Ascending aorta (tissue), 2 donors: ENCODE data around the gene SPINDOC. TPM values are rescaled to one million over a fixed set of nuclear protein-coding genes. Genes with fewer than 3 reads are reported as not detected.

ENCODE experiments used
- DNase-seq, 2 donors: peaks; one replicate each; pipeline ENCODE4 v3.0.0-alpha.2; 2019; ENCODE audit warnings: low spot score in 2 of 2
- H3K27ac ChIP-seq, 2 donors: fragments of 200-600 bp; sonication (generic); one replicate each; pipeline ENCODE4 v1.5.1; 2016 to 2017; ENCODE audit warnings: mild to moderate bottlenecking in 1 of 2
- H3K27me3 ChIP-seq: fragments of 200-600 bp; sonication (generic); one replicate; pipeline ENCODE4 v1.5.1; 2017
- H3K36me3 ChIP-seq, 2 donors: fragments of 200-600 bp; sonication (generic); one replicate each; pipeline ENCODE4 v1.5.1; 2016
- H3K4me1 ChIP-seq, 2 donors: fragments of 200-600 bp; sonication (generic); one replicate each; pipeline ENCODE4 v1.5.1; 2016 to 2017; ENCODE audit warnings: mild to moderate bottlenecking in 1 of 2
- H3K4me3 ChIP-seq, 2 donors: fragments of 200-600 bp; sonication (generic); one replicate each; pipeline ENCODE4 v1.5.1; 2016 to 2017; ENCODE audit warnings: mild to moderate bottlenecking in 1 of 2
- H3K9me3 ChIP-seq, 2 donors: fragments of 200-600 bp; sonication (generic); one replicate each; pipeline ENCODE4 v1.5.1; 2016
- intact Hi-C: fragments of 100-400 bp; cut with DNase I; formaldehyde crosslinking; loops from one replicate; pipeline ENCODE4 v1.15.1; 2023
- total RNA-seq: library from RNA; depleted of rRNA; stranded (reverse); fragments of >200 nt; gene quantifications from one replicate; pipeline ENCODE4 v1.1.0, GENCODE V29; 2016
- TF ChIP-seq, protein P1 (sequence below), 3 experiments: fragments of 200-600 bp in 2 of 3; fragments of 450-650 bp in 1 of 3; sonication (generic) in 2 of 3; IDR thresholded peaks; one replicate each; pipeline ENCODE4 v1.5.1; 2016 to 2019; ENCODE audit warnings: antibody characterized with exemption in 3 of 3, mild to moderate bottlenecking in 1 of 3, moderate library complexity in 1 of 3

SPINDOC gene
- total RNA-seq, 1 donor from 2014 or later, result 5.0 TPM

DNA sequence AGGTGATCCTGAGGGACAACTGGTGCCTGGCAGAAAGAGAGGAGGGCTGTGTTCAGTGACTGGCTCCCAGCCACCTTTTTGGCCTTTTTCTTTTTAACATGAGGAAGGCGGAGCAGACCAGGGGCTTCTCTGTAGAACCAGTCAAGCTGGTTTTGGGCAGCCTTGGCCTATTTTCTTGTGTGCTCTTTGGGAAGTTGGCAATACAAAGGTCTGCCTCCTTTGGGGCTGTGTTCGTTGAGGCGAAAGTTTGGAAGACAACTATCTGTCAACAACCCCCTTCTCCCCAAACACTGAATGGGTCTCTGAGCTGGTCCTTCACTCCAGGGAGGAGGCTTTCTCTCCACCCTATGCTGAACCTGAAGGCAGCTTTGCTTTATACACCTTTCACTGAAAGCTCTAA lies 34.1 kb downstream of the SPINDOC start:
- Histone ChIP-seq H3K27ac (peak overlapping the region in 1 of 2 donors; percentile 6), H3K4me3 (no peak overlapping the region)
- intact Hi-C loops, result no loop called here

DNA sequence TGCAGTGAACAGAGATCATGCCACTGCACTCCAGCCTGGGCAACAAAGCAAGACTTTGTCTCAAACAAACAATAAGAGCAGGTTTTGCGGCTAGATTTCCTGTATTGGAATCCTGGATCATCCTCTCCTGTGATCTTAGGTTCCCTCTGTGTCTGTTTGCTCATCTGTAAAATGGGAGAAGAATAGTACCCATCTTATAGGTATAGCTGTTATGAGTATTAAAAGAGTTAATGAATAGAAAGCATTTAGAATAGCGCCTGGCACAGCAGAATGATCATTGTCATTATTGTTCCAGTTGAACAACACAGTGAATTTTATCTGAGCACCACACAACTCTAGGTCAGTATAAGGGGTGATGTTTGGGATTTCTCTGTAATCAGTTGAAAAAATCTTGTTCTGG lies 36.4 kb downstream of the SPINDOC start:
- Histone ChIP-seq H3K36me3 (peaks cover 1 to 3% of the 10 kb centered on the region in 2 donors), H3K27ac (no peak overlapping the region), H3K4me3 (no peak overlapping the region), H3K9me3 (no peaks in the 10 kb centered on the region), H3K4me1 (no peaks in the 10 kb centered on the region), H3K27me3 (no peaks in the 10 kb centered on the region)
- DNase-seq, result no peak
- intact Hi-C loops, result no loop called here
- TF ChIP-seq, protein P1, sequence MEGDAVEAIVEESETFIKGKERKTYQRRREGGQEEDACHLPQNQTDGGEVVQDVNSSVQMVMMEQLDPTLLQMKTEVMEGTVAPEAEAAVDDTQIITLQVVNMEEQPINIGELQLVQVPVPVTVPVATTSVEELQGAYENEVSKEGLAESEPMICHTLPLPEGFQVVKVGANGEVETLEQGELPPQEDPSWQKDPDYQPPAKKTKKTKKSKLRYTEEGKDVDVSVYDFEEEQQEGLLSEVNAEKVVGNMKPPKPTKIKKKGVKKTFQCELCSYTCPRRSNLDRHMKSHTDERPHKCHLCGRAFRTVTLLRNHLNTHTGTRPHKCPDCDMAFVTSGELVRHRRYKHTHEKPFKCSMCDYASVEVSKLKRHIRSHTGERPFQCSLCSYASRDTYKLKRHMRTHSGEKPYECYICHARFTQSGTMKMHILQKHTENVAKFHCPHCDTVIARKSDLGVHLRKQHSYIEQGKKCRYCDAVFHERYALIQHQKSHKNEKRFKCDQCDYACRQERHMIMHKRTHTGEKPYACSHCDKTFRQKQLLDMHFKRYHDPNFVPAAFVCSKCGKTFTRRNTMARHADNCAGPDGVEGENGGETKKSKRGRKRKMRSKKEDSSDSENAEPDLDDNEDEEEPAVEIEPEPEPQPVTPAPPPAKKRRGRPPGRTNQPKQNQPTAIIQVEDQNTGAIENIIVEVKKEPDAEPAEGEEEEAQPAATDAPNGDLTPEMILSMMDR (IDR thresholded peaks at IDR 0.05), result no peak

More for the DNA sequence above, 34.1 kb downstream of the SPINDOC start:
- Histone ChIP-seq H3K27me3 (no peaks in the 10 kb centered on the region), H3K36me3 (peaks cover 12 to 20% of the 10 kb centered on the region in 2 donors), H3K4me1 (peaks cover 0 to 4% of the 10 kb centered on the region in 2 donors), H3K9me3 (no peaks in the 10 kb centered on the region)
- DNase-seq, result no peak
- TF ChIP-seq, protein P1 (IDR thresholded peaks at IDR 0.05), result no peak

DNA sequence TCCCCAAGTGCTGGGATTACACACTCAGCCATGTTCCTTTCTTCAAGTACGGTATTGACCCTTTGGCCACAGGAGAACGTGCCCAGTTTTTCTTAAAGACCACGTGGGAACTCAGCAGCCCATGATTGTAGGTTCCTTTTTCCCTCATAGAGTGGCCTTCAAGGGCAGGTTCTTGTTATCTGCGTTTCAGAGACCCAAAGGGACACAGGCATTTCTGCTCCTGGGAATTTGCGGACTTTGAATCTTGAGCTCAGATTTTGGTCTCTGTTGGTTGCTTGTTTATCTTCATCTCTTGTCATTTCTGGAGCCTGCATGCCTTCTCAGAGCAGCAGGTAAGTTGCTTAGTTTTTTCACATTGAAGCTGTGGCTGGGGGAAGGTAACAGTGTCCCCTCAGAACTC lies 37.7 kb downstream of the SPINDOC start:
- Histone ChIP-seq H3K9me3 (no peaks in the 10 kb centered on the region), H3K36me3 (peaks cover 0 to 1% of the 10 kb centered on the region in 2 donors), H3K27ac (no peak overlapping the region), H3K4me1 (no peaks in the 10 kb centered on the region), H3K27me3 (no peaks in the 10 kb centered on the region), H3K4me3 (no peak overlapping the region)
- DNase-seq, result no peak
- TF ChIP-seq, protein P1 (IDR thresholded peaks at IDR 0.05), result no peak
- intact Hi-C loops, result no loop called here

DNA sequence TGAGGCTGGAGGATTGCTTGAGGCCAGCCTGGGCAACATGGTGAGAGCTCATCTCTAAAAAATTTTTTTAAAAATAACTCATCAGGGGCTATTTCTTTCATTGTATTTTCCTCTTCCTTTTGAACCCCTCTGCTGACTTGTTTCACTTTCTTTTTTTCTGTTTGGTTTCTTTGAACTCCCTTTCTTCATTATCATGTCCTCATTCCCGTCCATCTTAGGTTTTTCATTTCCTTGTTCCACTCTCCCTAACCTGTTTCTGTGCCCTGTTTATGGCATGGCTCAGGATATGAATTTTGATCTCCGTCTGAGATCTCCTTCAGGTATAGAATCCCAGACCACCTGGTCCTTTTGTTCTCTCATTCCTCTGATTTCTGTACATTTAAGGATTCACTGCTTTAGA lies 38.1 kb downstream of the SPINDOC start:
- Histone ChIP-seq H3K9me3 (no peaks in the 10 kb centered on the region), H3K4me1 (no peaks in the 10 kb centered on the region), H3K27ac (no peak overlapping the region), H3K36me3 (no peaks in the 10 kb centered on the region), H3K4me3 (no peak overlapping the region), H3K27me3 (no peaks in the 10 kb centered on the region)
- DNase-seq, result no peak
- TF ChIP-seq, protein P1 (IDR thresholded peaks at IDR 0.05), result no peak
- intact Hi-C loops, result no loop called here

DNA sequence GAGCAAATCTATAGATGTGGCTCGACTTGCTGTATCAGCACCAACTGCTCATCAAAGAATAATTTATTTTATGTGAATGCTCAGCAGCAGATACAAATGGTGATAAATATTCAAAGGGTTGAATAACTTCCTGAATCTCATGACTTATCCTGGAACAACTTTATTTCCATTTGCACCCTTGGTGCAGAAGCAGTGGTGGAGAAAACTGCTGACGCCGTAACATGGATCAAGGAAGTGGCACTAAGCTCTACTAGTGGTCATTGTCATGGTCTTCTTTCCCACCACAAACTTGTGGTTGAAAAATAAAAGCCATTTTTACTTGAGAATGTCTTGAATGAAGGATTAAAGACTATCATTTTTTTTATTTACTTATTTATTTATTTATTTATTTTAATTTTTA lies 40.2 kb downstream of the SPINDOC start:
- DNase-seq, result no peak
- intact Hi-C loops, result no loop called here

More for the DNA sequence above, 40.2 kb downstream of the SPINDOC start:
- Histone ChIP-seq H3K36me3 (no peaks in the 10 kb centered on the region), H3K4me3 (no peak overlapping the region), H3K9me3 (no peaks in the 10 kb centered on the region), H3K27me3 (no peaks in the 10 kb centered on the region), H3K27ac (no peak overlapping the region), H3K4me1 (no peaks in the 10 kb centered on the region)
- TF ChIP-seq, protein P1 (IDR thresholded peaks at IDR 0.05), result no peak
